T47D (cell line): ENCODE results near the gene RCAN1.
"Not testable (repeated sequence)": the region's sequence is repeated elsewhere in the genome, so short reads cannot be mapped to it uniquely, and the experiment has no call there.

Experiments used
- DNase-seq, 2 experiments: peaks; one replicate each; pipeline versions ENCODE4 v3.0.0 to v3.0.0-alpha.2; 2011 to 2012; ENCODE audit warnings: low read depth in 1 of 2, low spot score in 1 of 2
- JUND ChIP-seq: IDR thresholded peaks from 2 replicates; pipeline ENCODE4 v1.6.1; 2012; ENCODE audit warnings: low read depth
- in situ Hi-C: cut with HindIII; loops from 2 replicates; pipeline ENCODE4 v1.10.0; 2016; ENCODE audit warnings: low sequenced_read_pairs, low pct_unique_long_range_greater_than_20kb

Gene RCAN1

GRCh38 chr21:34502480-34503106 lies 112.3 kb downstream of the RCAN1 start:
- TF ChIP-seq JUND = no peak
- in situ Hi-C loops = no loop called here
- DNase-seq = no peak

DNA sequence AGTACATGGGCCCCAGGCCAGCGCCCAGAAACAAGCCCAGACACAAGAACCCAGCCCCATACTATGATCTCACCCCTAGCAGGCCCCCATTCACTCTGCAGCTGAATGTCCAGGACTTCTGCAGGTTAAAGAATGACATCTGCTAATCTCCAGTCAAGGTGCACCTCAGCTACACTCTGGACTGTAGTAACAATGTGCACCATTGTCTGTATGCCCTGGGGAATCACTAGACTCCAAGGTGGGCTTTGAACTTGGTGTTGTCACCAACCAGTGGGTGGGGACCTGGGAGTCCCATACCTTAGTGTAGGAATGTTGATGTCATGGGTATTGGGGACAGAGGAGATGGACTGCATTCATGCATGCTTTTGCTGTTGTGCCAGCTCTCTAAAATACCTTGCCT lies 113.2 kb downstream of the RCAN1 start:
- in situ Hi-C loops = no loop called here

GRCh38 chr21:34500191-34500590 lies 114.7 kb downstream of the RCAN1 start:
- TF ChIP-seq JUND = no peak
- in situ Hi-C loops = no loop called here
- no peak for DNase-seq

More for the DNA sequence above, 113.2 kb downstream of the RCAN1 start:
- no peak for DNase-seq
- TF ChIP-seq JUND = no peak

DNA sequence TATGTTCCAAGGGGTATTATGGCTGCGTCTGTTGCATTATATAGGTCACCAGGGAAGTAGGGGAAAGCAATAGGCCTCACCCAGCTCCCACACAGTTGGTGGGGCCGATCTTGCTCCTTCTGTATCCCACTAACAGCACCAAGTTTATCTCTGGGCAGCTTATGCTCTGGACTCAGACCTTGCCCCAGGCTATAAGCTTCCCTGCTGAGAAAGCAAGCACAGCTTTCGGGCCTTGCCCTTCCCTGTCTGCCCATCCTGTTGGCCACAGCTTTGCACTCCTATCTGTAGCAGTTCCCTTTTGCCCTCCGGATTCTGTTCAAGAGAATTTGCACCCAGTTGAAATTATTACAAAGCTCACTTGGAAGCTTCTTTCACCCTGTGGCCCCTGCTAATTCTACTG lies 115.8 kb downstream of the RCAN1 start:
- no peak for TF ChIP-seq JUND
- in situ Hi-C loops = no loop called here
- no peak for DNase-seq

GRCh38 chr21:34498623-34499022 lies 116.3 kb downstream of the RCAN1 start:
- in situ Hi-C loops = no loop called here
- DNase-seq = no peak
- TF ChIP-seq JUND = no peak

DNA sequence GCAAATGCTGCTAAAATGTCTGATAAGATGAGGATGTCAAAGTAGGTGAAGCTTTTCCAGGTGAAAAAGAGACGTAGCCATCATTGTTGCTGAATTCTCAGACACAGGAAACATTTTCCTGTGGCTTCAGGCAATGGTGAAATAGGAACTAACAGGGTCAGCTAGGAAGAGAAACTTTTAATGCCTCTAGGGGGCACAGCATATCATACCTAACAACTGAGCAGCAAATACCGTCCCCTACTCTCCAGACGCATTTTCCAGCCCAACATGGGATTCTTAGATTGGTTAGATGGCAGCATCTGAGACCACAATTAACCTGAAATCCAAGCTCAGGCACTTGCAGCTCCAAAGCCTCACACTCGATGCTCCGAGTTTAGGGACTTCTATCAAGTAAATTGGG lies 131.1 kb downstream of the RCAN1 start:
- DNase-seq, in situ Hi-C loops: not testable (repeated sequence)

DNA sequence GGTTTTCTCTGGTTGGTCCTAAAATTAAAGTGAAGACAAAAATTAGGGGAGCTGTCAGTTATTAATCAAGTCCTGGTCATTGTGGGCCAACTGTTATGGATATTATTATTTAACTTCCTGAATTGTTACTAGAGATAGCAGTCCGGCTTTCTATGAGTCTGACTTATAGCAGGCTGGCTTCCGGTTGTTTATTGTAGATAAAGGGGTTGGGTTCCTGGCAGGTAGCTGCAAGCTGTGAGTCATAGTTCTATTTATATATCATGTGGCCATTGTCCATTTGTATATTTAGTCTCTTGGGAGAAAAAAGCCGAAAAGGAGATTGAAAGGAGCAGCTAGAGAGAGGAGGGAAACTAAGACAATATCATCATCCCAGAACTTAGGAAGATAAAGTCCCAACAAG lies 131.5 kb downstream of the RCAN1 start:
- in situ Hi-C loops, DNase-seq: not testable (repeated sequence)

DNA sequence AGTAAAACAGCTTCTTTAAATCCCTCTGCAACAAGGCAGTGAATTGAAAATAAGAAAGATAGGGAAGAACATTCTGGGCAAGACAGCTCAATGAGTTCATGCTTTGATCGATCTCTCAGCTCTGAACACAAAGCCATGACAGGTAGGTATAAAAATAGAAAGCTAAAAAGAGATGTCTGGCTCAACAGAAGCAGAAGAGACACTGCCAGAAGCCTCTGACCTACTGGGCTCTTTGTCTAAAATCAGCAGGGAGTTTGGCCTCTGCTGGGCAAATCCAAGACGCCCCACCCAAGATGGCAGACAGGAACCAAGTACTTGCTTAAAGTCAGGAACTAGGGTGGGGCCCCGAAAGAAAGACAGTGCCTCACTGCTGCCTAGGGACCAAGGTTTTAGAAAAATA lies 147.6 kb downstream of the RCAN1 start:
- in situ Hi-C loops, DNase-seq: not testable (repeated sequence)
